NCI-H69 (cell line): ENCODE measurements around the gene ERG28.
"Not testable (repeated sequence)": the region's sequence is repeated elsewhere in the genome, so short reads cannot be mapped to it uniquely, and the experiment has no call there.

ENCODE experiments used
- DNase-seq: peaks from one replicate; lab custom pipeline; 2025; lab: John Stamatoyannopoulos, UW

Gene ERG28

GRCh38 chr14:75625034-75625433 is 35.6 kb downstream of the ERG28 start:
- no peak for DNase-seq

- no peak for DNase-seq
Observed at GRCh38 chr14:75619548-75619947, 41.1 kb downstream of the ERG28 start.

- no peak for DNase-seq
Observed at GRCh38 chr14:75615200-75615599, 45.5 kb downstream of the ERG28 start.

- no peak for DNase-seq
Observed at GRCh38 chr14:75614179-75614578, 46.5 kb downstream of the ERG28 start.

GRCh38 chr14:75612157-75612556 is 48.5 kb downstream of the ERG28 start:
- no peak for DNase-seq

- DNase-seq = no peak
Observed at GRCh38 chr14:75610834-75611233, 49.8 kb downstream of the ERG28 start.

- no peak for DNase-seq
Observed at GRCh38 chr14:75609606-75610475, 50.8 kb downstream of the ERG28 start.

GRCh38 chr14:75609116-75609515 is 51.6 kb downstream of the ERG28 start:
- no peak for DNase-seq

- no peak for DNase-seq
Observed at GRCh38 chr14:75607842-75608640, 52.6 kb downstream of the ERG28 start.

GRCh38 chr14:75607044-75607443 is 53.6 kb downstream of the ERG28 start:
- DNase-seq = no peak

GRCh38 chr14:75605916-75606315 is 54.8 kb downstream of the ERG28 start:
- no peak for DNase-seq

GRCh38 chr14:75604979-75605851 is 55.5 kb downstream of the ERG28 start:
- peak; percentile 5 for DNase-seq

GRCh38 chr14:75602503-75602902 is 58.2 kb downstream of the ERG28 start:
- DNase-seq = no peak

- DNase-seq = peak; percentile 19
Observed at GRCh38 chr14:75601061-75601460, 59.6 kb downstream of the ERG28 start.

- DNase-seq = not testable (repeated sequence)
Observed at GRCh38 chr14:75600100-75600499, 60.6 kb downstream of the ERG28 start.
